GM19395 (cell line): ENCODE results near the gene ZMIZ1.

Experiments
- ATAC-seq: cut with Tn5 transposase; IDR thresholded peaks from one replicate; pipeline ENCODE4 v1.9.1; 2021; ENCODE audit warnings: mild to moderate bottlenecking, moderate library complexity; ENCODE audit not compliant: unreplicated experiment

The ZMIZ1 gene

DNA sequence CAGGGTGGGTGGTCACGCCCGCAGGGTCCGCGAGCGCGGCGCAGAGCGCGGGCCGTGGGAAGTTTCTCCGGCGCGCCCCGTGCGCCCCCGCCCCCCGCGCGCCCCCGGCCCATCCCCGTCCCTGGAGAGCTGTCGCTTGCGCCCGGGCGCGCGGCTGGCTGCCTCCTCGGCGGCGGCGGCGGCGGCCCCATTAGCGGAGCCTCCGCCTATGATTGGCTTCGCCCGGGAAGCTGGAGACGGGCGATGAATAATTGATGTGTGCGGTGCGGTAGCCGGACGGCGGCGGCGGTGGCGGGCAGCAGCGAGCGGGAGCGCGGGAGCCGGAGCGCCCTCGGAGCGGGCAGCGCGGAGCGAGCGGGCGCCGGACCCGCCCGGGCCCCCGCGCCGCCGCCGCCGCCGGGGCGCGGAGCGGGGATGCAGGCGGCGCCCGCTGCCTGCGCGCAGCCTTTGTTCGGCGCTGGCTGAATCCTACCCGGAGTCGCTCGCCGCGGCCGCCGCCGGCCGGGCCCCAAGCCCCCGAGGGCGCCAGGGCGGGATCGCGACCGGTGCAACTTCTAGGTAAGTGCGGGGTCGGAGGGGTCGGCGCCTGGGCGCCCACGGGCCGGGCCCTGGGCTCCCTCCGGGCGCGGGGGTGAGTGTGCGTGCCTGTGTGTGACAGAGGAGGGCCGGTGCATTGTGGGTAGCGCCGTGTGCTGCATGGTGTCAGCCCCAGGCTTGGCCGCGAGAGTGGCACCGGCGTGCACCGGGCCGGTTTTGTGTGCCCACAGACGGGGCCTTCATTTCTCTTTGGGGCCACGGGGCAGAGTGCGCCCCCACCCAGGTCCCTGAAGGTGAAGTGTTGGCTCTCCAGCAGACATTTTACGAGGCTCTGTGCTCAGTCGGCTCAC lies 174.7 kb downstream of the ZMIZ1 start:
- ATAC-seq, result peak; percentile 52

GRCh38 chr10:79244068-79244442 lies 175.3 kb downstream of the ZMIZ1 start:
- peak; percentile 5 for ATAC-seq

- ATAC-seq, result peak; percentile 37
These were observed 176.2 kb downstream of the ZMIZ1 start for GRCh38 chr10:79244841-79245504.

GRCh38 chr10:79245539-79246208 lies 176.9 kb downstream of the ZMIZ1 start:
- no peak for ATAC-seq

DNA sequence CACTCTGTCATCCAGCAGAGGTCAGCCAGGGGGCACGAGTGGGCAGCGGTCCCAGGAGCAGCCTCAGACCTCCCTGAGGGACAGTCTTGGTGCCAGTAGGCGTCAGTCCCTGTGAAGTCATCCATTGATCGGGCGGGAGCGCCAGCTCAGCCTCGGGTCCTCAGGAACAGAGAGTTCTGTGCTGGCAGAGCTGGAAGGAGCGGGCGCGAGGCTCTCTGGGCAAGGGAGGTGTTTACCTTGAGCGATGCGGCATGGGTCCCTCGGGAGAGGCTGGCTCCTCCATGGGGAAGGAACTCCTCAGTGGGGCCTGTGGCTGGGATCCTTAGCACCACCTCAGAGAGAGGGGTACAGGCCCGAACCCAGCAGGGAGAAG lies 177.4 kb downstream of the ZMIZ1 start:
- ATAC-seq, result no peak

DNA sequence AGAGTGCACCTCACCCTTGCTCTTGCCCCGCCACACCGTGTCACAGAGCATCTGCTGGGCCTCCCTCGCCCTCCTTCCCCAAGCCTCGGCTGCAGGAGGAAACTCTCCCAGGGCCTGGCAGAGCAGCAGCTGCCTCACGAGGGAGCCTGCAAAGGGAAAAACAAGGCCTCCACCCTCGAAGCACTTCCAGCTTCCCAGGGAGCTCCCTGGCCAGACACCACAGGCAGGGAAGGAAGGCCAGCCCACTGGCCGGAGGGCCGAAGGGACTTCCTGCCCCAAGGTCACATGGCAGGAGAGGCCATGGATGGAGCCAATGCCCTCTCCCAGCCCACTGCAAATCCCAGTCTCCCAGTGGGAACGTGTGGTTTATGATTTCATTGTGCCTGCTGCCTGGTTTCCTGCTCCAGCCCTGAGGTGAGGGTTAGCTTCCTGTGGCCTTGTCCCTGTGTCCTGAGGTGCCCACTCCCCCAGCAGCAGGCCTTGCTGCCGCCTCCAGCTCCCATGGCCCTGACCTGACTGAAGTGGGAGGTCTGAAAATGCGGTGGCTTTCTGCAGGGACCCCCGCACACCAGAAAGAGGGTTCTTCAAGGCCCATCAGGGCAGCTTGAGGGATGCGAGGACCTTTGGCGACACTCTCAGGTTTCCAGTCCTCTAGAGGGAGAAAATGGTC lies 178.0 kb downstream of the ZMIZ1 start:
- ATAC-seq, result no peak

- ATAC-seq, result no peak
These were observed 178.8 kb downstream of the ZMIZ1 start for GRCh38 chr10:79247373-79248137.

DNA sequence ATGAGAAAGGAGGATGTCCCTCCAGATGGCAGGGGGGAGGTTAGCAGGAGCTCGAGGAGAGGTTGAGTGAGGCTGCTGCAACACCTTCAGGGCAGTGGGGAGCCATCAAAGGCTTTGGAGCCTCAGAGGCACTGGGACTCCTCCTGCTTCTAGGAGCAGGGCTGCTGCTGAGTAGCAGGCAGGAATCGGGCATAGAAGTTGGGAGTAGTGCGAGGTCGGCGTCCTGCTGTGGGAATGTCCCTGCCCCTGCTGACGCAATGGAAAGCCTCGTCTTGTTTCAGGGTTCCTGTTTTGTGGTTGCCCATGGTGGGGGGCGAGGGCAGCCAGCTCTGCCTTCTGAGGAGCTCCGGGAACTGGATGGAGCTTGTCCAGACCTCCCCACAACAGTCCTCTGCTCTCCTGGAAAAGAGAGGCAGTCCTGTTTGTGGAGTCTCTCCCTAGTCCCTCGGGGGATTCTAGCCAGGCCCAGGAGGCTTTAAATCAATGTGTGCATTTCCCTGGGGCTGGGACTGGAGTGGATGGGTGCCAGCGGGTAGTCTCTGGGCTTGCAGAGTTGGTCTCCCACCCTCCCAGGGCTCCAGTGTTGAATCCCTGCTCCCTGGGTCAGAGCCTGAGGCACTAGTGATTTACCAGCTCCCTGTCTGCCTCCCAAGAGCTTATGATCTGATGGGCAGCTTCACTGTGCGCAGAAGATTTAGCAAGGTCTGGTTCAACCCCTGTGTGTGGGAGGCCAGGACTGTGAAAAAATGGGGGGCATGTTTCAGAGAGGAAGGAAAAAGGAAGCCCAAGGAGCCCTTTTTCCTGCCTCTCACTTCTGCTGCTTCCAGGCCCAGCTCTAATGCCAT lies 179.8 kb downstream of the ZMIZ1 start:
- ATAC-seq, result no peak

DNA sequence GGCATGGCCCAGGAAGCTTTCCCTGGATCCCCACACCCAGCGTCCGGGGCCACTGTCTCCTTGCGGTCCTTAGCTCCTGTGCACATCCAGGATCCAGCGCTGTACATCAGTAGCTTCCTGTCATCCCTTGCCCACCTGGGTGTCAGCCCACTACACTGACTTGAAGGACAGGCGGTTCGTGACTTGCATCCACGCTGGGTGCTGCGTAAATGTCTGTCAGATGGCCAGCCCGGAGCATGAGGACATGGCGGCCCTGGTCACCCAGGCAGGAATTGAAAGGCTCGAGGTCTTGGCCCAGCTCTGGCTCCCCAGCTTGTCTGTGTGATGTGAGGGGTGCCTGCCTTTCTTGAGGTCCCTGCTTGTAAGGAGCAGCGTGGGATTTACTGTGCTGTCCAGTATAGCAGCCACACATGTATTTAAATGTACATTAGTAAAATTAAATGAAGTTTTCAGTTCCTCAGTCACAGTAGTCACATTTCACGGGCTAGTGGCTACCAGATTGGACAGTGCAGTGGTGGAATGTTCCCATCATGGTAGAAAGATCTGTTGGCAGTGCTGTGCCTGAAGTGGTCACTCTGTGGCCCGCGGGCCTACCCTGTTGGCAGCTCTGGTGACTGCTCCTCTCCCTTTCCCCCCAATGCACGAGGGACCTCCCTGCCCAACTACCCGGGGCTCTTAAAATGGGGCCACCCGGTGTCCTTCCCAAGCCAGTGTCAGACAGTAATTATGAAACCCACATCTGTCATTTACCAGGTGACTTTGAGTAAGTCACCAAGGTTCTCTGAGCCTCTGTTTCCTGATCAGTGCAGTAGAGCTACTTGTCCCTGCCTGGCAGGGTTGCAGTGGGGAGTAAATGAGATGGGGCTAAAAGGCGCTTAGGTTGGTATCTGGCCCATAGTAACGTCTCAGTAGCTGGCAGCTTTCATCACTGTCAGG lies 180.7 kb downstream of the ZMIZ1 start:
- ATAC-seq, result peak; percentile 78

GRCh38 chr10:79250259-79250658 lies 181.5 kb downstream of the ZMIZ1 start:
- ATAC-seq, result peak; percentile 22

DNA sequence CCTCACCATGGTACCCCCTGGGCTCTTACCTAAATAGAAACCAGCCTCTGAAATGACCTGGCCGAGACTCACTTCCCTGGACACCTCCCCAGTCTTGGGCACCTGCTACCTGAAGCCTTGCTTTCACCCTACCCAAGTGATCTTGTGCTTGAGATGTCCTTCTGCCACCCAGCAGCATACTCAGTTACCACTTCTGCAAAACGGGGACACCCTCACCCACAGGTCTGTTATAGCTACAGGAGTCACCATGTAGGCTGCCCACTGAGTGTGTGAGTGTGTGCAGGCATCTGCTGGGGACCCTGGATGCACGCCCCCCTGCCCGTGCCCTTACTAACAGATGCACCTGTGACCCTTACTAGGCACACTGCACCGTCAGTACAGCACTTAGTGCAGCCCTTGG lies 183.7 kb downstream of the ZMIZ1 start:
- no peak for ATAC-seq

GRCh38 chr10:79252971-79253370 lies 184.2 kb downstream of the ZMIZ1 start:
- ATAC-seq, result no peak

DNA sequence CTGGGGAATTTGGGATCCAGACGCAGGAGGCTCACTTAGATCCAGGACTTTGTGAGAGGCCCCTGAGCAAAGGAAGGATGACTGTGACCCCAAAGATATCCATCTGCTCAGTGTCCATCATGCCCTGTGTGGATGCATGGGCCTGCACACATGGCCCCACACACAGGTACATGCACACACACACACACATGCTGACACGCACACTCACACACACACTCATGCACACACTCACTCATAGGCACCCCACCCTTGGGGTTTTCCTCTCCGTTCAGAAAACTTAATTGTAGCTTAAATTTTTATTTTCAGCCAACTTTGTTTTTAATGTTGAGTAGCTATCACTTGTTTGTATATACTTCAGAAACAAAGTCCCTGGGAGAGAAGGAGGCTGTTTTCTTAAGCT lies 184.9 kb downstream of the ZMIZ1 start:
- ATAC-seq, result no peak

DNA sequence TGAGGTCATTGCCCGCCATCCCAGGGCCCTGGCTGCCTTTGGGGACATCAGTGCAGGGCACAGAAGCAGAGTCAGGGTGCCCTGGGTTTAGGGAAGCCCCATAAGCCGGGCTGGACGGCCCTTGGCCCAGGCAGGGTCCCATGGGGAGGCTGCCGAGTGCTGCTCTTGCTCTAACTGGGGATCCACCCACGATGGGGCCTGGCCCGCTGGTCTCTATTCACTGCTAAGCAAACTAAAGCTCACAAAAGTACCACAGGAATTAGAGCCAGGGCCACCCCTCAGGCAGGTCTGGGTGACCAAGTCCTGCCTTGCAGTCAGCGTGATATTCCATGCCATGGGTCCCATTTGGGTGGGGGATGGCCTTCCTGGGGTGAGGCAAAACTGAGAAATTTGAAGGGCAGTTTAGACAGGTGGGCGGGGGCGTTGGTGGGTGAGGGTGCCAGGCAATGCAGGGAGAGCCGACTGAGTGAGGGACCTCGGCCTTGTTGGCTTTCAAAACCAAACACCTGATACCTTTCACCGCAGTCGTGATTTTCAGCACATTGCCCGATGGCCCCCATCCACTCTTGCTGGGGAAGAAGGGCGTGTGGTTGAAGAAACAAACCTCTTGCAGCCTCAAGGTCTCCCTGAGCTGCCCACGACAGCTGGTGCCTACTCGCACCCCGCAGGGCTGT lies 185.7 kb downstream of the ZMIZ1 start:
- ATAC-seq, result no peak

GRCh38 chr10:79255007-79255507 lies 186.3 kb downstream of the ZMIZ1 start:
- peak; percentile 45 for ATAC-seq

- no peak for ATAC-seq
These were observed 187.6 kb downstream of the ZMIZ1 start for GRCh38 chr10:79256264-79256806.

DNA sequence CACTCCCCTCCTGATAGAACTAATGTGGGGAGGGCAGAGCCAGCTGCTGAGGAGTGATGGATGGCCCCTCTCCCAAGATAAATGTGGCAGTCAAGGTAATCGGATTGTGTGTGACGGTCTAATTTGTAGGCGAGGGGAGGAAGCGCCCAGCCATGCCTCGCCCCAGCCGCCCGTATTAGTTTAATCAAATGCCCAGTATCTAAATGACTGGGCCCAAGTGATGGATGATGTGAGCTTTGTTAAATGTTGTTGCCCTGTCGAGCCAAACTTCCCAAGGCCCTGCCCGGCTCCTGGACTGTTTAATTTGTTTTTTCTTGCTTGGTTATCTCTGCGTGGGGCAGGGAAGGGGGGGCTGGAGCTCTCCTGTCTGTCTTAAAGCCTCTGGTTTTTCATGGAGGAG lies 190.1 kb downstream of the ZMIZ1 start:
- no peak for ATAC-seq

DNA sequence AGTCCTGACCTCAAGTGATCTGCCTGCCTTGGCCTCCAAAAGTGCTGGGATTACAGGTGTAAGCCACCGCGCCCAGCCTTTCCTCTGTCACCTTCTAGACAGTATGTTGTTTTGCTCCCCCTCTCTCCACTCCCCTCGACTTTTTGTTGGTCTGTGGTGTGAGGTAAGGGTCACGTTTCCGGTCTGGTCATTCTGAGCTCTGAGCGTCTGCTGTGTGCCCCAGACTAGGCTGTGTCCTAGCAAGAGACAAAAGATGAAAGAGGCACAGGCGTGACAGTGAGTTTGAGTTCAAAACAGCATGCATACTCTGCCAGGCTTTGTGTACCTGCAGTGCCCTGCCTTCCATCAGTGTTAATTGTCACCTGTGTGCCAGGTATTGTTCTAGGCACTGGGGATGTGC lies 191.1 kb downstream of the ZMIZ1 start:
- ATAC-seq, result no peak
